CD4-positive, CD25-positive, alpha-beta regulatory T cell (primary cell): Measurements from ENCODE around the gene BCL2. TPM values are rescaled to one million over a fixed set of nuclear protein-coding genes. Genes with fewer than 3 reads are reported as not detected.

ENCODE experiments used
- ATAC-seq, 2 donors: fragments of 150-1000 bp; cut with Tn5 transposase; one replicate each; pipeline ENCODE4 v1.10.0; 2021; ENCODE audit warnings: low read depth in 2 of 2, moderate number of reproducible peaks in 2 of 2, moderate library complexity in 1 of 2
- DNase-seq, 3 donors: peaks; one replicate each; pipeline versions ENCODE4 v3.0.0 to v3.0.0-alpha.2; 2012 to 2022; ENCODE audit warnings: mixed read lengths in 1 of 3
- H3K27ac ChIP-seq: one replicate; pipeline ENCODE4 v1.7.0; 2013; ENCODE audit warnings: mild to moderate bottlenecking, low read length; ENCODE audit not compliant: insufficient read depth, poor library complexity, severe bottlenecking
- H3K27me3 ChIP-seq: one replicate; pipeline ENCODE4 v1.7.0; 2013; ENCODE audit warnings: low read length; ENCODE audit not compliant: control insufficient read depth, insufficient read depth
- H3K36me3 ChIP-seq: one replicate; pipeline ENCODE4 v1.7.0; 2013; ENCODE audit warnings: mild to moderate bottlenecking, low read length, moderate library complexity; ENCODE audit not compliant: control insufficient read depth, insufficient read depth
- H3K4me1 ChIP-seq: 2 replicates; pipeline ENCODE4 v1.7.0; 2013; ENCODE audit warnings: mild to moderate bottlenecking, low read length; ENCODE audit not compliant: insufficient read depth, control insufficient read depth, poor library complexity, severe bottlenecking
- H3K4me3 ChIP-seq: one replicate; pipeline ENCODE4 v1.7.0; 2013; ENCODE audit warnings: low read depth, mild to moderate bottlenecking, low read length, moderate library complexity
- H3K9me3 ChIP-seq, 2 experiments: 1 replicate in 1 of 2; 2 replicates in 1 of 2; pipeline ENCODE4 v1.7.0; 2013; ENCODE audit warnings: low read length in 2 of 2, mild to moderate bottlenecking in 1 of 2, moderate library complexity in 1 of 2; ENCODE audit not compliant: control insufficient read depth in 2 of 2
- H3K27ac Mint-ChIP-seq, 3 donors: one replicate each; pipeline ENCODE4 v1.8.0; 2020 to 2022; ENCODE audit warnings: mild to moderate bottlenecking in 3 of 3, mixed read lengths in 3 of 3, moderate library complexity in 2 of 3
- H3K27me3 Mint-ChIP-seq: one replicate; pipeline ENCODE4 v1.8.0; 2022; ENCODE audit warnings: mild to moderate bottlenecking, mixed read lengths
- H3K36me3 Mint-ChIP-seq: one replicate; pipeline ENCODE4 v1.8.0; 2020; ENCODE audit warnings: mixed read lengths
- H3K4me1 Mint-ChIP-seq, 4 donors: one replicate each; pipeline ENCODE4 v1.8.0; 2020 to 2022; ENCODE audit warnings: mixed read lengths in 4 of 4, mild to moderate bottlenecking in 1 of 4
- H3K4me3 Mint-ChIP-seq, 4 donors: one replicate each; pipeline ENCODE4 v1.8.0; 2020 to 2022; ENCODE audit warnings: mild to moderate bottlenecking in 4 of 4, mixed read lengths in 4 of 4, moderate library complexity in 3 of 4
- H3K9me3 Mint-ChIP-seq, 7 donors: one replicate each; pipeline ENCODE4 v1.8.0; 2020 to 2022; ENCODE audit warnings: mixed read lengths in 7 of 7, mild to moderate bottlenecking in 3 of 7, moderate library complexity in 2 of 7
- polyA plus RNA-seq, 4 donors: library from polyadenylated mRNA; unstranded; fragments of 300-500 nt; fragmentation: Illumina TruSeq; gene quantifications; one replicate each; pipeline ENCODE4 v1.2.3, GENCODE V29; 2021
- total RNA-seq: library from RNA; stranded (reverse); gene quantifications from one replicate; pipeline ENCODE4 v1.2.3, GENCODE V29; 2022

BCL2 gene
- total and polyA plus RNA-seq, 5 donors from 2014 or later, result 19.1 to 125 (median 31.1) TPM

GRCh38 chr18:63158012-63158631 lies 161.4 kb downstream of the BCL2 start:
- no peaks in the 10 kb centered on the region for H3K9me3 ChIP-seq
- no peaks in the 10 kb centered on the region for H3K27me3 Mint-ChIP-seq
- H3K27ac Mint-ChIP-seq, result peak overlapping the region; percentile 97 to 99 (median 97)
- H3K4me1 ChIP-seq, result peaks cover 99% of the 10 kb centered on the region
- no peak for DNase-seq
- no peaks in the 10 kb centered on the region for H3K27me3 ChIP-seq
- peak overlapping the region; percentile 86 for H3K4me3 ChIP-seq
- H3K4me1 Mint-ChIP-seq, result peaks cover 34 to 100% (median 85%) of the 10 kb centered on the region in 4 donors
- peaks cover 9% of the 10 kb centered on the region for H3K36me3 Mint-ChIP-seq
- H3K4me3 Mint-ChIP-seq, result peak overlapping the region; percentile 91 to 93 (median 93)
- H3K27ac ChIP-seq, result peak overlapping the region; percentile 100
- H3K9me3 Mint-ChIP-seq, result no peaks in the 10 kb centered on the region
- H3K36me3 ChIP-seq, result no peaks in the 10 kb centered on the region
- ATAC-seq, result no peak

- H3K4me3 ChIP-seq, result peak overlapping the region; percentile 86
- H3K27ac ChIP-seq, result peak overlapping the region; percentile 100
- Mint-ChIP-seq H3K4me1 (peaks cover 38 to 100% (median 85%) of the 10 kb centered on the region in 4 donors), H3K9me3 (no peaks in the 10 kb centered on the region), H3K27ac (peak overlapping the region; percentile 97 to 99 (median 97)), H3K4me3 (peak overlapping the region; percentile 91 to 93 (median 93)), H3K27me3 (no peaks in the 10 kb centered on the region), H3K36me3 (peaks cover 9% of the 10 kb centered on the region)
- DNase-seq (peak; percentile 25 to 90 (median 74)), ATAC-seq (peak; percentile 18 to 21)
- H3K36me3 ChIP-seq, result no peaks in the 10 kb centered on the region
- no peaks in the 10 kb centered on the region for H3K9me3 ChIP-seq
- H3K27me3 ChIP-seq, result no peaks in the 10 kb centered on the region
- peaks cover 99% of the 10 kb centered on the region for H3K4me1 ChIP-seq
These were observed 162.1 kb downstream of the BCL2 start for GRCh38 chr18:63157293-63158011.

- Histone ChIP-seq H3K27ac (peak overlapping the region; percentile 100), H3K4me3 (peak overlapping the region; percentile 86), H3K27me3 (no peaks in the 10 kb centered on the region), H3K36me3 (no peaks in the 10 kb centered on the region), H3K4me1 (peaks cover 100% of the 10 kb centered on the region), H3K9me3 (no peaks in the 10 kb centered on the region)
- H3K36me3 Mint-ChIP-seq, result peaks cover 10% of the 10 kb centered on the region
- DNase-seq, result peak in 2 of 3 donors; percentile 29 to 59
- no peaks in the 10 kb centered on the region for H3K27me3 Mint-ChIP-seq
- no peak for ATAC-seq
- peak overlapping the region; percentile 91 to 93 (median 93) for H3K4me3 Mint-ChIP-seq
- H3K4me1 Mint-ChIP-seq, result peaks cover 42 to 99% (median 84%) of the 10 kb centered on the region in 4 donors
- H3K27ac Mint-ChIP-seq, result peak overlapping the region; percentile 97 to 99 (median 97)
- H3K9me3 Mint-ChIP-seq, result no peaks in the 10 kb centered on the region
These were observed 163.4 kb downstream of the BCL2 start for GRCh38 chr18:63155910-63156773.

GRCh38 chr18:63155169-63155852 lies 164.3 kb downstream of the BCL2 start:
- H3K4me1 Mint-ChIP-seq, result peaks cover 46 to 99% (median 85%) of the 10 kb centered on the region in 4 donors
- Histone ChIP-seq H3K27ac (peak overlapping the region; percentile 100), H3K27me3 (no peaks in the 10 kb centered on the region), H3K4me3 (peak overlapping the region; percentile 86), H3K4me1 (peaks cover 99% of the 10 kb centered on the region), H3K9me3 (no peaks in the 10 kb centered on the region), H3K36me3 (no peaks in the 10 kb centered on the region)
- no peaks in the 10 kb centered on the region for H3K27me3 Mint-ChIP-seq
- peaks cover 13% of the 10 kb centered on the region for H3K36me3 Mint-ChIP-seq
- H3K9me3 Mint-ChIP-seq, result no peaks in the 10 kb centered on the region
- peak overlapping the region; percentile 97 to 99 (median 97) for H3K27ac Mint-ChIP-seq
- peak; percentile 74 to 75 for ATAC-seq
- DNase-seq, result peak; percentile 76 to 94 (median 87)
- peak overlapping the region; percentile 91 to 93 (median 93) for H3K4me3 Mint-ChIP-seq

GRCh38 chr18:63154350-63155152 lies 165.0 kb downstream of the BCL2 start:
- ATAC-seq, result peak; percentile 1 to 3
- H3K4me3 Mint-ChIP-seq, result peak overlapping the region; percentile 91 to 93 (median 93)
- peak overlapping the region; percentile 100 for H3K27ac ChIP-seq

GRCh38 chr18:63152791-63153190 lies 166.8 kb downstream of the BCL2 start:
- H3K4me3 ChIP-seq, result peak overlapping the region; percentile 86
- peaks cover 77% of the 10 kb centered on the region for H3K4me1 ChIP-seq
- ATAC-seq (no peak), DNase-seq (peak in 1 of 3 donors; percentile 59)
- Mint-ChIP-seq H3K27me3 (no peaks in the 10 kb centered on the region), H3K4me1 (peaks cover 41 to 94% (median 72%) of the 10 kb centered on the region in 4 donors), H3K9me3 (no peaks in the 10 kb centered on the region), H3K27ac (peak overlapping the region; percentile 39 to 97 (median 97)), H3K36me3 (peaks cover 25% of the 10 kb centered on the region), H3K4me3 (peak overlapping the region; percentile 76 to 93 (median 92))
- peaks cover 17% of the 10 kb centered on the region for H3K36me3 ChIP-seq
- peak overlapping the region; percentile 100 for H3K27ac ChIP-seq
- H3K27me3 ChIP-seq, result no peaks in the 10 kb centered on the region
- no peaks in the 10 kb centered on the region for H3K9me3 ChIP-seq

More at GRCh38 chr18:63154350-63155152, 165.0 kb downstream of the BCL2 start:
- Histone ChIP-seq H3K27me3 (no peaks in the 10 kb centered on the region), H3K9me3 (no peaks in the 10 kb centered on the region), H3K36me3 (peaks cover under 1% of the 10 kb centered on the region), H3K4me3 (peak overlapping the region; percentile 86), H3K4me1 (peaks cover 95% of the 10 kb centered on the region)
- no peaks in the 10 kb centered on the region for H3K27me3 Mint-ChIP-seq
- no peak for DNase-seq
- H3K4me1 Mint-ChIP-seq, result peaks cover 40 to 97% (median 78%) of the 10 kb centered on the region in 4 donors
- peak overlapping the region; percentile 97 to 99 (median 97) for H3K27ac Mint-ChIP-seq
- H3K9me3 Mint-ChIP-seq, result no peaks in the 10 kb centered on the region
- peaks cover 13% of the 10 kb centered on the region for H3K36me3 Mint-ChIP-seq
